Measurements from ENCODE around the gene PPP1R3C. TPM values are rescaled to one million over a fixed set of nuclear protein-coding genes. Genes with fewer than 3 reads are reported as not detected.
A peak's percentile ranks its signal among the peaks of the same experiment; 100 is the strongest.

The PPP1R3C gene
- total RNA-seq, 2 donors from 2014 or later: 89.1 to 241 TPM

DNA sequence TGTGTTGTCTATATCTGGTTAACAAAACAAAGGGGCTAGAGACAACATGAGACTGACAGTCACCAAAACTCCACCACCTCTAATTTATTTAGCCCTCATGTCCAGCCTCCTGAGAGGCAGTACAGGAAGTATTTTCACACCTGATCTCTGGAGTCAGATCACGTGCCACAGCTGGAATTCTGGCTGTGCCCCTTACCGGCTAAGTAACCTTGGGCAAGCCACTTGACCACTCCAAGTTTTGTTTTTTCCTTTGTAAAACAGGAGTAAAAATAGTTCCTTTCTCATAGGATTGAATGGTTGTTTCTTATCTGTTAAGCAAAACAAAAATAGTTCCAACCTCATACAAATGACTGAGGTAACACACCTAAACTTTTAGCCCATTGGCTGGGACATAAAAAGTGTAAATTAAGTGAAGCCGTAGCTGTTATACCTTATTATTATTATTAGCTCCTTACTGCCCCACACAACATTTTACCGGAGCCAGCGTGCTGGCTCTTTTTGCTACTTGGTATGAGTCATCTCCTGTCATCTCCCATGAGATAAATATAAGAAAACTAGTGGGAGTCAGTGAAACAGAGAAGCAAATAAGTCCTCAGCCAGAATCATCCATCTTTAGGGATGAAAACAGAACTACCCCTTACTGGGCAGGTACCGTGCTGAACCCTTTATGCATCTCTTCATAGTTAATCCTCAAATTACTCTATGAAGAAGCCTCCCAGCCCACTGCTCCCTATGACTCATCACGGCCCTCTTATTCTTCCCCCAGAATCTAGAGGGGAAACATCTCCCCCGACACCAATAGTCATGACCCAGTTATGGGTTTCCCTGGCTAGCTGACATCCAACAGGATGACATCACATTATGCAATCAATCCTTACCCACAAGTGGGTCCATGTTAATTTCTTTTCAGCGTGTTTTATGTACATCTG is 44.9 kb downstream of the PPP1R3C start:
- Histone ChIP-seq H3K4me3 (peak overlapping the region; percentile 2), H3K27me3 (replicated peaks; ENCODE audit: insufficient read depth) (no peaks in the 10 kb centered on the region), H3K36me3 (no peaks in the 10 kb centered on the region), H3K9me3 (no peaks in the 10 kb centered on the region), H3K4me1 (ENCODE audit: control insufficient read depth in 1 of 2, low read depth in 2 of 2) (peaks cover 44 to 66% of the 10 kb centered on the region in 2 donors), H3K27ac (peak overlapping the region; percentile 93 to 97)
- ATAC-seq (ENCODE audit: insufficient number of reproducible peaks, low FRiP score, low read depth) (no peak), DNase-seq (ENCODE audit: low spot score) (no peak)
- TF ChIP-seq, protein P1, sequence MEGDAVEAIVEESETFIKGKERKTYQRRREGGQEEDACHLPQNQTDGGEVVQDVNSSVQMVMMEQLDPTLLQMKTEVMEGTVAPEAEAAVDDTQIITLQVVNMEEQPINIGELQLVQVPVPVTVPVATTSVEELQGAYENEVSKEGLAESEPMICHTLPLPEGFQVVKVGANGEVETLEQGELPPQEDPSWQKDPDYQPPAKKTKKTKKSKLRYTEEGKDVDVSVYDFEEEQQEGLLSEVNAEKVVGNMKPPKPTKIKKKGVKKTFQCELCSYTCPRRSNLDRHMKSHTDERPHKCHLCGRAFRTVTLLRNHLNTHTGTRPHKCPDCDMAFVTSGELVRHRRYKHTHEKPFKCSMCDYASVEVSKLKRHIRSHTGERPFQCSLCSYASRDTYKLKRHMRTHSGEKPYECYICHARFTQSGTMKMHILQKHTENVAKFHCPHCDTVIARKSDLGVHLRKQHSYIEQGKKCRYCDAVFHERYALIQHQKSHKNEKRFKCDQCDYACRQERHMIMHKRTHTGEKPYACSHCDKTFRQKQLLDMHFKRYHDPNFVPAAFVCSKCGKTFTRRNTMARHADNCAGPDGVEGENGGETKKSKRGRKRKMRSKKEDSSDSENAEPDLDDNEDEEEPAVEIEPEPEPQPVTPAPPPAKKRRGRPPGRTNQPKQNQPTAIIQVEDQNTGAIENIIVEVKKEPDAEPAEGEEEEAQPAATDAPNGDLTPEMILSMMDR (IDR thresholded peaks at IDR 0.05): no peak

DNA sequence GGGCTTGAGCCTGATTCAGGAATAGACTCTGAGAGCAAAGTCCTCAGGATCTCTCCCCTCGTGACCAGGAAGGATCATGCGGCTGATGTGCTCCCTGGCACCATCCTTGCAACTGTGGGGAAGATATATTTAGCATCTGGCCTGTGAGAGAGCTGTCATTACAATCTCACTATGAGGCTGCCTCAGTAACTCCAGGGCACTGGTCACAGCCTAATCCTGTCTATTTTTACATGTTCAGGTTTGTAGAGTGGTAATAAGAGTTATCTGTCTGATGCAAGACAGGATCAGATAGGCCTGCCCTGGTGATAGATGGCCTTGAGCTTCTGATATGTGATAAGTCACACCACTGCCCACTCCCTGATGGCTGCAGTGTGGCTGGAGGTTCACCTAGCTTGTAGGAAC is 50.7 kb downstream of the PPP1R3C start:
- H3K36me3 ChIP-seq: no peaks in the 10 kb centered on the region
- H3K4me3 ChIP-seq: no peak overlapping the region
- TF ChIP-seq, protein P1 (IDR thresholded peaks at IDR 0.05): no peak
- no peaks in the 10 kb centered on the region for H3K9me3 ChIP-seq
- peaks cover 22 to 51% of the 10 kb centered on the region in 2 donors for H3K4me1 ChIP-seq (ENCODE audit: control insufficient read depth in 1 of 2, low read depth in 2 of 2)
- H3K27me3 ChIP-seq (replicated peaks; ENCODE audit: insufficient read depth): no peaks in the 10 kb centered on the region
- ATAC-seq (ENCODE audit: insufficient number of reproducible peaks, low FRiP score, low read depth): peak; percentile 29
- peak overlapping the region; percentile 26 to 56 for H3K27ac ChIP-seq
- DNase-seq (ENCODE audit: low spot score): no peak

DNA sequence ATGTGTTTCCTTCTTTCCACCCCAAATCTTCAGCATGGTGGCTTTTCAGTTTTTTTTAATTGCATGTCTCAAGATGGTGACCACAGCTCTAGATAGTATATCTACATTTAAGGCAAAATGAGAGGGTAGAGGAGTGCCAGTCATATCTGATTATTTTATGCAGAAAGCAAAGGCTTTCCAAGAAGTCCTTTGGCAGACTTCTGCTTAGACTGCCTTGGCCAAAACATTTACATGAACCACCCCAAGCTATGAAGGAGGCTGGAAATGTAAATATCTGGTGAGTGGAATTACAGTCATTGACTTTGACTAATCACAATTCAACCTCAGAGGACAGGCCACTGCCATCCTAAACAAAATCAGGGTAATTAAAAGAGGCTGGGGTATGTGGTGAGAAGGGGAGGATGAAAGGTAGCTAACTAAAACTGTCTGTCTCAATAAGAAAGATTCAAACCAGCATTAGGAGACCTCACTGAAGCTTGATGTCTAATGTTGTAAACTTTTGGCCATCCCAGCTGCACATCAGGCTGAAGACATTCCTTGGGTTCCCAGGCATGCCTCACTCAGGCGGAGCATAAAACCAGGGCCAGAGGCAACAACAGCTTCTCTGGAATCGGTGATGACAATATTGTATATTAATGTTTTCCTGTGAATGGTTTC is 53.4 kb downstream of the PPP1R3C start:
- Histone ChIP-seq H3K4me1 (ENCODE audit: control insufficient read depth in 1 of 2, low read depth in 2 of 2) (peaks cover 21 to 57% of the 10 kb centered on the region in 2 donors), H3K9me3 (no peaks in the 10 kb centered on the region), H3K36me3 (no peaks in the 10 kb centered on the region), H3K27ac (peak overlapping the region; percentile 72 to 76), H3K27me3 (replicated peaks; ENCODE audit: insufficient read depth) (no peaks in the 10 kb centered on the region), H3K4me3 (no peak overlapping the region)
- TF ChIP-seq, protein P1 (IDR thresholded peaks at IDR 0.05): no peak
- DNase-seq (ENCODE audit: low spot score): no peak
- ATAC-seq (ENCODE audit: insufficient number of reproducible peaks, low FRiP score, low read depth): no peak

Other genes starting within 250 kb of the PPP1R3C start
- gene HECTD2, start 222.7 kb downstream of the PPP1R3C start, total RNA-seq: 10 to 100 TPM; 35.9 to 48.0 TPM
- 10 to 100 TPM; 45.1 to 73.1 TPM for gene TNKS2, start 165.4 kb upstream of the PPP1R3C start, total RNA-seq

Measured in thoracic aorta (tissue), 2 donors.